ENCODE results near the gene NFIA.

Gene NFIA

DNA sequence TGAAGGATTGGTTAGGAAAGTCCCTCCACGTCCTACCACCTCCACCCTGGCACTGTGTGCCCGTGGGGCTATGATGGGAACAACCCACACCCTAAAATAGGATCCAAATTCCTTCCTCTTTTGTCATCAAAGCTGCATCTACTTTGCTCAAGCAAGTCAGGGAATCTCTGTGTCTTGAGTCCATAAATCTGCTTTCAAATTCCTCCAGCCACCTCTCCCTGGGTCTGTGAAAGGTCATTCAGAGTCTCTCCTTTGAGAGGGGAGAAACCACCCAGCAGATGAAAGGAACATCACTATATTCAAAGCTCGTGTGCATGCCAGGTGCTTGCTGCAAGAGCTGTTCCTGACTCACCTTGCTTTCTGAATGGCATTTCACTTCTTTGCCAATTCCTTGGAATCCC lies 399.0 kb downstream of the NFIA start:
- no peak for DNase-seq

DNA sequence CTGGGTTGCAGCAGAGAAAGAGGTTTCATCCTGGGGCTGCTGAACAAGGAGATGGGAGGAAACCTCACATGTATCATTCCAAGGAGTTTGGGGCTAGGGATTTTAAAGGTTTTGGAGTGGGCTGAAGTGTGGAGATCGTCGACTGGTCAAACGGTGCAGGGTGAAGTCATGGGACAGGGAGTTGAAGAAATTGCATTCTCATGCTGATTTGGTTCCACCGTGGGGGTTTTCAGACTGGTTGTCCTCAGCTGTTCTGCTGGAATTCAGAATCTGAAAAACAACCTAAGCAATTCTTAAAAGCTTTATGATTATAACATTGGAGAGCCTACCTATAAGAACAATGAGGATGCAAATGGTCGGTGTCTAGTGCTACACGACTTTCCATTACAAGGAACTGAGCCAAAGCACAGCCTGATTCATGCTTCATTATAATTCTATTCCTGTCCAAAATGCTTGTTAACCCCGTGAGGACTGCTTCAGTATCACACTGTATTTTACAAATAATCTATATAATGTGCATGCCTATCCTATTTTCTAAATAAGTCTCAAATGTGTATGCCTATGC lies 399.9 kb downstream of the NFIA start:
- no peak for DNase-seq

DNA sequence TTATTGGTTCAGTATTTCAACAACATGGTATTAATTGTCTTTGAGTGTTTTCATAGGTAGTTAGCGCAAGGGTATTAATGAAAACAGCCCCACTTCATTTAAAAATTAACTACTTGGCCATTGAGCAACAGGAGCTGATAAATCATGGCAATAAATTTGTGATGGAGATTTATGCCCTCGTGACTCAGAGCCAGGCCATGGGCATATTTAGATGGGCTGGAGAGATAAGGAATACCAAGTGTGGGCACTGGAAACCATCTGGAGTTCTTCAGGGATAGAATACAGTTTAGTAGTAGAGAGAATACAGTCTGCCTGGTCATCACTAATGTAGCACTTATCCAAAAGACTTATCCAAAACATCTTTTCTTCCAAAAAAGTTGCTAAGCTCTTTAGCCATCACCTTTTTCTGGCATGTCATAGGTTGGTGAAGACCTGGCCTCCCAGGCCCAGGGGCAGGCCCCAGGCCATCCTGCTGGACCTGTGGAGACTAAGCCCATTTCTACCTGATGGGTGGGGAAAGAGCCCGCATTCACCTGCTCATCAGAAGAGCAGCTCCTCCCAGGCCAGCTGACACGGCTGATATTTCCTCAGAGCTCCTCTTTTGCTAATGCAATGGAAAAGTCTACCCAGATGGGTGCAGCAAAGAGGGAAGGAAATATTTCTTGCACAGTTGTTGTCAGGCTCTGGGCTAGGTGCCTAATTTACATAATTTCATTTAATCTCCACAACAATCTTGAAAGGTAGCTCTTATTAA lies 404.6 kb downstream of the NFIA start:
- no peak for DNase-seq

DNA sequence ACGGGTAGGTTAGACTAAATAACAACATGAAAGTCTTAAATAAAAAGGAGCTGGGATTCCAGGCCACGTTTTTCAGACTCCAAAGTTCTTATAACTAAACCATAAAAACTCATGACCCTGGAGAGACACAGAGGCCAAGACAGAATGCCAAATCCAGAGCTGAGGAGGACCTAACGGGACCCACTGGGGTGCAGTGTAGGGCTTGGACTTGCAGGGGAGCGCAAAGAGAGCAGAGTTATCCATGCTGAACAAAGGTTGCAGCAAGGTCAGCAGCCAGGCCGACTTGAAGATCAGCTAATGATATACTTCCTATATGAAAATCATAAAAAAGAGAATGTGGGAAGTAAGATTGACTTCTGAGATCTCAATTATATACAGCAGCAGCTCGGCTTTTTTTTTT lies 405.4 kb downstream of the NFIA start:
- no peak for DNase-seq

DNA sequence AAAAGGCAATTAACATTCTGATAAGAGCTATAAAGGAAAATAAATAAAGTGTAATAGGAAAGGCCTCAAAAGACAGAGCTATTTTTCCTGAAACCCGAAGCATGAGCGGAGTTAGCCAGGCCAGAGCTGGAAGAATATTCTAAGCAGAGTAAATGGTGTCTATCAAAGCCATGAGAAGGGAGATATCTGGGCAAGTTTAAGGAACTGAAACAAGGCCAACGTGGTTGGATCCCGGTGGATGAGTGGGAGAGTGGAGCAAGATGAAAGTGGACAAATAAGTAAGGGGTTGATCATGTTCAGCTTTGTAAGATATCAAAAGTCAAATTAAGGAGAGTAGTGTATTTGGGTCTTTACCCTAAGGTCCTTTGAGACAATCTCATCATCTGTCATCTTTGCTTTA lies 408.6 kb downstream of the NFIA start:
- DNase-seq, result no peak

DNA sequence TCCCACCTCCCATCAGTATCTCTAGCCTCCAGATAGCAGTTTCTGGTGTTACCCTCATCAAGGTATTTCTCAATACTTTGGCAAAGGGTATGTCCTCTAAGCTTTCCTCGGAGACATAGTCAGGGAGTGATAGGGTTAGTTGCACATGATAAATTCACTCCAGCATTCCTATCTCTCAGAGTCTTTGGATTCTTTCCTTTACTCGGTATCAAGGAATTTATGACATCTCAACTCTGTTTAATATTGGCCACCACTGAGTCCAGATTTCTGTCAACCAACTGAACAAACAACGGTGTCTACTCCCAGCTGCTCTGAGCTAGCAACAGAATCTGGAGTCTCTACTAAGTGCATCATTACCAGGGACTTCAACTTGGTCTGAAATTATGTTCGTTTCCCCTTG lies 409.1 kb downstream of the NFIA start:
- no peak for DNase-seq

DNA sequence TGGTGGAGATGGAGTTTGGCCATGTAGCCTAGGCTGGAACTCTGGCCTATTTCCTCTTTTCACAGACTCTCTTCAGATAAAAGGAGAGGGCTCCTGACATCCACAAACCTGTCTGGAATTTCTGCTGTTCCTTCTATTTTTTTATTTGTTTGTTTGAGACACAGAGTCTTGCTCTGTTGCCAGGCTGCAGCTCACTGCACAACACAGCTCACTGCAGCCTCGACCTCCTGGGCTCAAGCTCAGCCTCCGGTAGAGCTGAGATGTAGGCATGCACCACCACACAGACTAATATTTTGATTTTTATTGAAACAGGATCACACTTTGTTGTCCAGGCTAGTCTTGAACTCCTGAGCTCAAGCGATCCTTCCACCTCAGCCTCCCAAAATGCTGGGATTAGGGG lies 411.6 kb downstream of the NFIA start:
- no peak for DNase-seq

DNA sequence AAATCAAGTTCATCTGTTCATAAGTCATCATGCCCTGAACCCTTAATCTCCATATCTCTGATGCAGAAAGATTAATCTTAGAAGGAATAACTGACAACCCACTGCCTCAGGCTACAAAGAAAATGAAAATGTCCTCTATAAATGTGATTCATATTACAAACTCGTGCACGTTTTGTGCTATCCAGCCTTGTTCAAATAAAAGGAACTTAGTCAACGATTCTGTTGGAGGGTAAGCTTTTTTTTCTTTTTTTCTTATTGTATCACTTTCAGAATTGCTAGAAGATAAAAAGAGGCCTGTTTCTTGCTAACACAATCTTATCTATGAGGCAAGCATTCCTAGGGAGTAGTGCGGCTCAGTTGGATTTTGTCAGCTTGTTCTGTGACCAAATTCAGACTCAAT lies 414.1 kb downstream of the NFIA start:
- DNase-seq, result no peak

DNA sequence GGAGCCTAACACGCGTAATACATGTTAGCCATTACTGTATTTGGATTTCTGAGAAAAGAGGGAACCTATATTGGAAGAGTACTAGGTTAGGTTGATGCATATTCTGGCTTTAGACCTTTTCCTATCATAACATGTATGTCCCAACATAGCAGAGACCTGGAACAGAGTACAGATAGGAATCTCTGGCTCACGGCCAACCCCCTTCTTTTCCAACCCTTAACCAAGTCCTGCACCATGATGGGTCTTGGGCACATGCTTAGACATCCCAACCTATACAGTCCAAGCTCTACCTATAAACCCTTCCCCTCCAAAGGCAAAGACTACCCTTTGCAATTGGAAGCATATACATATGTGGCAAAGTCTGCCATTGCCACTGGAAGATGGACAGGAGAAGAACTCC lies 414.7 kb downstream of the NFIA start:
- DNase-seq, result no peak

DNA sequence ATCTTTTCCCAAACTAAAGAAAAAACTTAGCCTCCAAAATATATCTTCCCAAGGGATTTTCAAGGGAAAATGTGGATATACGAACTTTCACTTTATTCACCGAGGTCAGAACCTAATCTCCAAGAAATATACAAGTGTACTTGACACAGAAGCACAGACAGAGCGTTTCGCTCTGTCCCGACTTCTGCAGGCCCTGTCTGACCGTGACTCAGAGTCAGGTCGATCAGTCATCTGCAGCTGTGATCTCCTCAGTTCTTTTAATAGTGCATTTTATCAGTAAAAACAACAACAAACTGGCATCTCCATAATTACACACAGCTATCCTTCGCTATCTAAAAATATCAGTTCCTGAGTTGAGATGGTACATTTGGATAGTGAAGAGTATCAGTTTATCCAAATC lies 416.0 kb downstream of the NFIA start:
- no peak for DNase-seq

DNA sequence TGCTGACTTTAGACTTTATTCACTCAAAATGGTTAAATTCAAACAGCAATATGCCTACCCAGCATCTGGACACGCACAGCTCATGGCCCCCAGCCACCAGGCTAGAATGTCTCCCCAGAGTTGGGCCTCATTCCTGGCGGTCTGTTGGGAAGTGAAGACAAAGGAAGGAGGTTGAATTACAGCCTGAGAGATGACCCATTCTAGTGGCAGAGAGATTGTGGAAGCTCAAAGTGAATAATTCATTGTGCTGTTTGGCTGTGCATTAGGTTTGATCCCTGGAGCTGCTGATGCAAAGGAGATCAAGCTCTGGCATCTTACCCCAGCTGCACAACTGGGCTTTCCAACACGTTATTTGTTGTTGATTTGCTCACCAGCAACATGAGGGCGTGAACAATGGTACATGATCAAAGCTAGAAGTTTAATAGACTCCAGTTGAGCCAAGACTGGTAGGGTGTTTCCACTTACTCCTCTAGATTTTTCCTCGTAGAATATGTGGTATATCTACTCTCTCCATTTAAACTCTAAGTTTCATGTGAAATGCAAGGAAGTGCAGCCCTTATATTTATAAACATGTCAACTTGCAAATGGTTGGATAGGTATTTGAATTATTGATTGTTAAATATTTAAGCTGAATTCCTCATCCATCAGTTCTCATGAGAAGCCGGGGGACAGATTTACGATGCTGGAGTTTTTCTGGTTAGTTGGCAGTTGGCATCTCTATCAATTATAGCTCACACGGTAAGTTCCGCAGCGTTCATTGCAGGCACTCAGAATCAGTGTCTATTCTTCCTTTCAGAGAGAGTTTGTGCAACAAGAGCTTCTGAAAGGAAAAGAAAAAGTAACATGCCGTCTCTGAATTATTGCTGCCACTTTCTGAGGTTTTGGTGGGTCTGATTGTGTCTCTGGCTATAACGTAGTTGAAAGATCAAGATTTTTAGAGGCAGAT lies 419.9 kb downstream of the NFIA start:
- no peak for DNase-seq

DNA sequence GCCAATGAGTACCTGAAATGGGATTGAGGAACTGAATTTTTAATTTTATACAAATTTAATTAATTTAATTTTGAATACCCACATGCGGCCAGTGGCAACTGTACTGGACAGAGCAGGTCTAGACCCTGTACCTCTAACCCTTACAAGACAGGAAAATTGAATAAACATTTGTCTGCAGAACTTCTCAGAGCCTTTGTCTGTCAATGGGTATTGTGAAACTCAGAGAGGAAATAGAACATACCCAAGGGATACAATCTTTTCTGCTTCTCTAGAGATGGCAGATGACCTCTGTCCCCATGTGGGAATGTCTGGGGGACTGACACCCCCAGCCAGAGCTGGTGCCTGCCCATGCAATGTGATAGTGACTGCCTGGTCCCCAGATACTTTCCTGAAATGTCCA lies 421.9 kb downstream of the NFIA start:
- no peak for DNase-seq

DNA sequence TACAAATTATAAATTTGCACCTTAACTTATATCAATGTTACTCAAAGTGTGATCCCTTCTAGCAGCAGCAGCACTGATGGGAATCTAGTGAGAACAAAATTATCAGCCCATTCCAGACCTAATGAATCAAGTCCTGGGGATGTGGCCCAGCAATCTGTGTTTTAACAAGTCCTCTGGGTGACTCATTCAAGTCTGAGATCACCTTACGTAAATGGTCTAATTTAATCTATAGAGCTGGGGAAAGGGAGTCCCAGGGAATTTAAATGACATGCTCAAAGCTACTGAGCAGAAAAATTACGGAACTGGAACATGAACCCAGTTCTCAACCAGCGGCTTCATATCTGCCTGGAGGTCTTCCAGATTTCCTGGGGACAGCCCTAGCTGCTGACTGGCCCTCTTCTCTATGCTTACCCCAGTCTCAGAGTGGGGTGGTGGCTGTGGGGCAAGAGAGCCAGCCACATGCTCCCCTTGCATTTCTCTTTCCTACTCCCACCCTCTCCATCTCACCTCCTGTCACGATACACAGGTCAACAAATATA lies 422.6 kb downstream of the NFIA start:
- DNase-seq, result no peak

DNA sequence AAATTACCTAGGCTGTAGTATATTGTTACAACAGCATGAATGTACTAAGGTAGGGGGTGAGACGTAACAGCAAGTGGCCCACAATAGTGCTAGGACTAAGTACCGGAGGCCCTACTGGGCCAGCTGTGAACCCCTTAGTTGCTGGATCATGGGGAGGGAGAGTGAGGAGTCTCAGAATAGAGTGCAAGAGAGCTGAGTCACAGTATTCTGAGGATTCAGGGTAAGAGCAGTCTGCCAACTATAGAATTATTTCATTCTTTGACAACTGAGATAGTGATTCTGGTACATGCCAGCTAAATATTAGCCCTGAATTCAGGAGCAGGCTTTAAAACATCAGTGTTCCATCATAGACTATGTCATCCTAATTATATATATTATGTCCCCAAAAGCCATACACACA lies 423.9 kb downstream of the NFIA start:
- DNase-seq, result no peak

DNA sequence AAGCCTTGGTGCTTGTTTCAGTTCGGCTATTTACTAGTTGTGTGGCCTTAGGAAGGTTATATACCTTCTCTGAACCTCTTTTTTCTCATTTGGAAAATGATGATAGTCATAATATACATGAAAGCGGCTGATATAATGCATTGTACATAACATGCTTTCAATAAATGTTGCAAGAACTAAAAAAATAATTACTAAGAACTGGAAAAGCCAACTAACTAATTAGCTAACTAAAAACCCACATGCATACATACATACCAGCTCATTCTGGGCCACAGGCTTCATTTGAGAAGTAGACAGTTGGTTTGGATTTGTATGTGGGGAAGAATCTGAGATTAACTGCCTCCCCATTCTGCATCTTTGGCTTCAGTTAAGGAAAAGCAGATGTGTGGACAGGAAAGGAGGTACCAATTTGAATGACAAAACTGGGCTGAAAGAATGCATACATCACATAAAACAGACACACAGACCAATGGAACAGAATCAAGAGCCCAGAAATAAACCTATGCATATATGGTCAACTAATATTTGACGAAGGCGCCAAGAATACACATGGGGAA lies 424.7 kb downstream of the NFIA start:
- DNase-seq, result no peak
